HFF-Myc (cell line): ENCODE data around the gene SPOPL.

ENCODE experiments used
- DNase-seq: peaks from one replicate; pipeline ENCODE4 v3.0.0-alpha.2; 2011; ENCODE audit warnings: low read depth; ENCODE audit errors: extremely low read depth
- H3K4me3 ChIP-seq: replicated peaks from 2 replicates; pipeline ENCODE4 v1.5.1; 2011; ENCODE audit warnings: low read depth, mild to moderate bottlenecking, control low read depth, low read length
- CTCF ChIP-seq: IDR thresholded peaks from 2 replicates; pipeline ENCODE4 v1.5.1; 2012; ENCODE audit warnings: mild to moderate bottlenecking, low read depth, low read length, control low read depth; ENCODE audit errors: missing control alignments

The SPOPL gene

GRCh38 chr2:138559641-138560040 is 58.1 kb downstream of the SPOPL start:
- no peak for DNase-seq
- no peak overlapping the region for H3K4me3 ChIP-seq
- no peak for TF ChIP-seq CTCF

- DNase-seq: no peak
- H3K4me3 ChIP-seq: no peak overlapping the region
- no peak for TF ChIP-seq CTCF
Measured at GRCh38 chr2:138564586-138565229, 63.1 kb downstream of the SPOPL start.

DNA sequence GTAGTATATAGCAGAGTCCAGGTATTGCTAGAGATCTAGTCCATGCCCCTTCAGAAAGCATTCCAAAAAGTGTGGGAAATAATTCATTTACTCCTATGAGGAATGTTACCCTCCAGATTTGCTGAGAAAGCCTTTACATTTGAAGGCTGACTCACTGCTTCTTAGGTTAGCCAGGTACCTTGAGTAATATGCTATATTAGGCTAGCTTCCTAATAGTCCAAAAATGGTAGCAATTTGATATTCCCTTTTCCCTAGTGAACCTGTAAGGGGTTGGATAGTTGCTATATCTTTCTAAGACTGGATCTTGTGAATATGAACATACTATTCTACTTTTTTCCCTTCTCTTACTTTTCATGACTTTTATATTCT is 63.6 kb downstream of the SPOPL start:
- no peak overlapping the region for H3K4me3 ChIP-seq
- TF ChIP-seq CTCF: no peak
- DNase-seq: no peak

- H3K4me3 ChIP-seq: no peak overlapping the region
- TF ChIP-seq CTCF: no peak
- DNase-seq: no peak
Measured at GRCh38 chr2:138572318-138572717, 70.7 kb downstream of the SPOPL start.

- TF ChIP-seq CTCF: no peak
- no peak for DNase-seq
- H3K4me3 ChIP-seq: no peak overlapping the region
Measured at GRCh38 chr2:138577066-138577465, 75.5 kb downstream of the SPOPL start.

GRCh38 chr2:138579556-138579955 is 78.0 kb downstream of the SPOPL start:
- no peak for DNase-seq
- TF ChIP-seq CTCF: no peak
- H3K4me3 ChIP-seq: no peak overlapping the region

GRCh38 chr2:138581909-138582308 is 80.3 kb downstream of the SPOPL start:
- no peak for TF ChIP-seq CTCF
- no peak overlapping the region for H3K4me3 ChIP-seq
- DNase-seq: no peak
